HepG2 (cell line): ENCODE results near the gene NOXO1. TPM values are rescaled to one million over a fixed set of nuclear protein-coding genes. Genes with fewer than 3 reads are reported as not detected.

ENCODE experiments used
- ARNTL ChIP-seq: sonication (generic); formaldehyde crosslinking; IDR thresholded peaks from 2 replicates; pipeline ENCODE4 v1.4.0; 2020; ENCODE audit warnings: mild to moderate bottlenecking, missing genetic modification reagents
- ATRX ChIP-seq: sonication (generic); formaldehyde crosslinking; IDR thresholded peaks from 2 replicates; pipeline ENCODE4 v1.4.0; 2020; ENCODE audit warnings: missing genetic modification reagents, borderline replicate concordance
- CREM ChIP-seq, 2 experiments: sonication (generic) in 1 of 2; formaldehyde crosslinking in 1 of 2; IDR thresholded peaks; 2 replicates each; pipeline versions ENCODE4 v1.4.0 to v1.6.1; 2016 to 2020; ENCODE audit warnings: antibody characterized with exemption in 1 of 2, mild to moderate bottlenecking in 1 of 2, missing genetic modification reagents in 1 of 2
- ESRRA ChIP-seq: sonication (generic); formaldehyde crosslinking; IDR thresholded peaks from 2 replicates; pipeline ENCODE4 v1.5.1; 2020; ENCODE audit warnings: mild to moderate bottlenecking, low read depth, missing genetic modification reagents
- FOXK2 ChIP-seq: fragments of 450-650 bp; IDR thresholded peaks from 2 replicates; pipeline ENCODE4 v1.6.1; 2016
- HMG20A ChIP-seq: IDR thresholded peaks from 2 replicates; pipeline ENCODE4 v1.6.1; 2016; ENCODE audit warnings: borderline replicate concordance
- HNRNPUL1 ChIP-seq: fragments of 200-400 bp; formaldehyde crosslinking; IDR thresholded peaks from 2 replicates; pipeline ENCODE4 v1.6.1; 2017; ENCODE audit warnings: low read depth, mild to moderate bottlenecking, low read length, moderate library complexity
- NONO ChIP-seq, 2 experiments: fragments of 450-650 bp in 1 of 2; sonication (generic) in 1 of 2; formaldehyde crosslinking in 1 of 2; IDR thresholded peaks in 1 of 2; conservative IDR thresholded peaks in 1 of 2; 2 replicates each; pipeline versions ENCODE4 v1.6.1 to v1.8.0; 2017 to 2022; ENCODE audit warnings: mild to moderate bottlenecking in 1 of 2, missing genetic modification reagents in 1 of 2, moderate library complexity in 1 of 2
- SIX4 ChIP-seq: sonication (generic); formaldehyde crosslinking; IDR thresholded peaks from 2 replicates; pipeline ENCODE4 v1.4.0; 2020; ENCODE audit warnings: missing genetic modification reagents
- ZFAT ChIP-seq: sonication (generic); formaldehyde crosslinking; conservative IDR thresholded peaks from 2 replicates; pipeline ENCODE4 v1.8.1; 2023; ENCODE audit warnings: missing genetic modification reagents, inconsistent platforms
- ZNF264 ChIP-seq: sonication (generic); formaldehyde crosslinking; IDR thresholded peaks from 2 replicates; pipeline ENCODE4 v1.4.0; 2020; ENCODE audit warnings: missing genetic modification reagents
- ZNF549 ChIP-seq: sonication (generic); formaldehyde crosslinking; IDR thresholded peaks from 2 replicates; pipeline ENCODE4 v1.5.0; 2020; ENCODE audit warnings: missing genetic modification reagents
- ZNF577 ChIP-seq: sonication (generic); formaldehyde crosslinking; IDR thresholded peaks from 2 replicates; pipeline ENCODE4 v1.4.0; 2020; ENCODE audit warnings: mild to moderate bottlenecking, low read depth, missing genetic modification reagents, borderline replicate concordance
- ZSCAN25 ChIP-seq: sonication (generic); formaldehyde crosslinking; IDR thresholded peaks from 2 replicates; pipeline ENCODE4 v1.8.0; 2022; ENCODE audit warnings: mild to moderate bottlenecking, missing genetic modification reagents
- polyA plus RNA-seq, 8 experiments: library from polyadenylated mRNA; depleted of rRNA in 3 of 8; stranded (reverse) in 7 of 8; unstranded in 1 of 8; fragments of >200 nt; fragmentation: Illumina TruSeq in 4 of 8; extraction: Trizol in 4 of 8; gene quantifications; 2 replicates each; pipeline versions ENCODE4 v1.2.1 to v1.2.3, GENCODE V29; 2011 to 2016; ENCODE audit warnings: low read depth in 4 of 8, missing spikeins in 1 of 8, mixed read lengths in 1 of 8; ENCODE audit not compliant: insufficient read depth in 1 of 8
- total RNA-seq, 5 experiments: library from RNA; depleted of rRNA; stranded (reverse); fragments of >200 nt; fragmentation: Illumina TruSeq; extraction: Trizol; gene quantifications; 2 replicates each; pipeline ENCODE4 v1.2.3, GENCODE V29; 2016; ENCODE audit warnings: low read depth in 1 of 5
- TF ChIP-seq, protein P1 (sequence below): sonication (generic); formaldehyde crosslinking; IDR thresholded peaks from 2 replicates; pipeline ENCODE4 v1.8.0; 2022; ENCODE audit warnings: mild to moderate bottlenecking, missing genetic modification reagents, borderline replicate concordance
- TF ChIP-seq, protein P2 (sequence below): sonication (generic); formaldehyde crosslinking; conservative IDR thresholded peaks from 2 replicates; pipeline ENCODE4 v1.4.0; 2020; ENCODE audit warnings: mild to moderate bottlenecking, missing genetic modification reagents, moderate library complexity
- TF ChIP-seq, protein P3 (sequence below): sonication (generic); formaldehyde crosslinking; IDR thresholded peaks from 2 replicates; pipeline ENCODE4 v1.4.0; 2020; ENCODE audit warnings: mild to moderate bottlenecking, missing genetic modification reagents
- TF ChIP-seq, protein P4 (sequence below): sonication (generic); formaldehyde crosslinking; IDR thresholded peaks from 2 replicates; pipeline ENCODE4 v1.5.0; 2020; ENCODE audit warnings: mild to moderate bottlenecking, missing genetic modification reagents

The NOXO1 gene
- total and polyA plus RNA-seq, 2 of the 13 experiments (the other 11 are each of a cell fraction or from before 2014, with no cell fraction given) = 0.69 to 1.4 TPM

DNA sequence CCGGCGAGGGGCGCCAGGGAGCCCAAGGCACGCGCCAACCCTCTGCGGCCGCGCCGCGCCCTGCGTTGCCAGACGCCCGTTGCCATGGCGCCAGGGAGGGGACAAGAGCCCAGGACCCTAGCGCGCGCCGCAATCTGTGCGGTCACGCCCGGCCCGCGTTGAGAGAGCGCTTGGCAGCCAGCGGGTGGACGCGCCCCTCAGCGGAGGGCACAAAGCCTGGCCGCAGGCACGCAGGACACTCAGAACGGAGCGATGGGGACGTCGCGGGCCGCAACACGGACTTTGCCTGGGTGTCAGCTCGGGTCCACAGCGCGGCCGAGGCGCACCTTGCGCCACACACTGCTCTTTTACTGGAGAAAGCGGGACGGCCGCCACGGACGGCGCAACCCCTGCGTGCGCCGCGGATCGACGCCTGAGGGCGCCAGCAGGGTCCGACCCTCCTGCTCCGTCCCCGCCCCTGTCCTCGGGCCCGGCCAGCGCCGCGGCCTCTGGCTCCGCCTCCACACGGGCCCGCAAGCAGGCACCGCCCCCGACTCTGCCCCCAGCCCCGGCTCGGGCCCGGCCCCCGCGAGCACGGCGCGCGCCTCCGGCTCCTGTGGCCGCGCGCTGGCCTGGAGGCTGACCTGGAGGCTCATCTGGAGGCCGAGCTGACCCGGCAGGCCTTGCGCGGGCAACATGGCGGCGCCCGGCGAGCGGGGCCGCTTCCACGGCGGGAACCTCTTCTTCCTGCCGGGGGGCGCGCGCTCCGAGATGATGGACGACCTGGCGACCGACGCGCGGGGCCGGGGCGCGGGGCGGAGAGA lies 2.5 kb upstream of the NOXO1 start, which contains the start of gene GFER (continued):
- no peak; the same call in 1 of the 2 replicates for TF ChIP-seq HNRNPUL1
- no peak for TF ChIP-seq HMG20A
- peak; percentile 25; the same call in 1 of the 2 replicates for TF ChIP-seq ZNF264 (CRISPR knock-in tag)
- TF ChIP-seq ATRX (CRISPR knock-in tag) = no peak
- no peak for TF ChIP-seq FOXK2
- TF ChIP-seq, protein P1, sequence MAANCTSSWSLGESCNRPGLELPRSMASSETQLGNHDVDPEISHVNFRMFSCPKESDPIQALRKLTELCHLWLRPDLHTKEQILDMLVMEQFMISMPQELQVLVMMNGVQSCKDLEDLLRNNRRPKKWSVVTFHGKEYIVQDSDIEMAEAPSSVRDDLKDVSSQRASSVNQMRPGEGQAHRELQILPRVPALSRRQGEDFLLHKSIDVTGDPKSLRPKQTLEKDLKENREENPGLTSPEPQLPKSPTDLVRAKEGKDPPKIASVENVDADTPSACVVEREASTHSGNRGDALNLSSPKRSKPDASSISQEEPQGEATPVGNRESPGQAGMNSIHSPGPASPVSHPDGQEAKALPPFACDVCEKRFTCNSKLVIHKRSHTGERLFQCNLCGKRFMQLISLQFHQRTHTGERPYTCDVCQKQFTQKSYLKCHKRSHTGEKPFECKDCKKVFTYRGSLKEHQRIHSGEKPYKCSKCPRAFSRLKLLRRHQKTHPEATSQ = peak; percentile 49; the same call in 1 of the 2 replicates
- TF ChIP-seq ZNF577 = no peak
- TF ChIP-seq CREM (IDR thresholded peaks at IDR 0.05) = no peak
- no peak for TF ChIP-seq CREM (CRISPR knock-in tag; IDR thresholded peaks at IDR 0.05)
- TF ChIP-seq, protein P2, sequence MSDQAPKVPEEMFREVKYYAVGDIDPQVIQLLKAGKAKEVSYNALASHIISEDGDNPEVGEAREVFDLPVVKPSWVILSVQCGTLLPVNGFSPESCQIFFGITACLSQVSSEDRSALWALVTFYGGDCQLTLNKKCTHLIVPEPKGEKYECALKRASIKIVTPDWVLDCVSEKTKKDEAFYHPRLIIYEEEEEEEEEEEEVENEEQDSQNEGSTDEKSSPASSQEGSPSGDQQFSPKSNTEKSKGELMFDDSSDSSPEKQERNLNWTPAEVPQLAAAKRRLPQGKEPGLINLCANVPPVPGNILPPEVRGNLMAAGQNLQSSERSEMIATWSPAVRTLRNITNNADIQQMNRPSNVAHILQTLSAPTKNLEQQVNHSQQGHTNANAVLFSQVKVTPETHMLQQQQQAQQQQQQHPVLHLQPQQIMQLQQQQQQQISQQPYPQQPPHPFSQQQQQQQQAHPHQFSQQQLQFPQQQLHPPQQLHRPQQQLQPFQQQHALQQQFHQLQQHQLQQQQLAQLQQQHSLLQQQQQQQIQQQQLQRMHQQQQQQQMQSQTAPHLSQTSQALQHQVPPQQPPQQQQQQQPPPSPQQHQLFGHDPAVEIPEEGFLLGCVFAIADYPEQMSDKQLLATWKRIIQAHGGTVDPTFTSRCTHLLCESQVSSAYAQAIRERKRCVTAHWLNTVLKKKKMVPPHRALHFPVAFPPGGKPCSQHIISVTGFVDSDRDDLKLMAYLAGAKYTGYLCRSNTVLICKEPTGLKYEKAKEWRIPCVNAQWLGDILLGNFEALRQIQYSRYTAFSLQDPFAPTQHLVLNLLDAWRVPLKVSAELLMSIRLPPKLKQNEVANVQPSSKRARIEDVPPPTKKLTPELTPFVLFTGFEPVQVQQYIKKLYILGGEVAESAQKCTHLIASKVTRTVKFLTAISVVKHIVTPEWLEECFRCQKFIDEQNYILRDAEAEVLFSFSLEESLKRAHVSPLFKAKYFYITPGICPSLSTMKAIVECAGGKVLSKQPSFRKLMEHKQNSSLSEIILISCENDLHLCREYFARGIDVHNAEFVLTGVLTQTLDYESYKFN = peak; percentile 48; the same call in 1 of the 2 replicates
- TF ChIP-seq, protein P3, sequence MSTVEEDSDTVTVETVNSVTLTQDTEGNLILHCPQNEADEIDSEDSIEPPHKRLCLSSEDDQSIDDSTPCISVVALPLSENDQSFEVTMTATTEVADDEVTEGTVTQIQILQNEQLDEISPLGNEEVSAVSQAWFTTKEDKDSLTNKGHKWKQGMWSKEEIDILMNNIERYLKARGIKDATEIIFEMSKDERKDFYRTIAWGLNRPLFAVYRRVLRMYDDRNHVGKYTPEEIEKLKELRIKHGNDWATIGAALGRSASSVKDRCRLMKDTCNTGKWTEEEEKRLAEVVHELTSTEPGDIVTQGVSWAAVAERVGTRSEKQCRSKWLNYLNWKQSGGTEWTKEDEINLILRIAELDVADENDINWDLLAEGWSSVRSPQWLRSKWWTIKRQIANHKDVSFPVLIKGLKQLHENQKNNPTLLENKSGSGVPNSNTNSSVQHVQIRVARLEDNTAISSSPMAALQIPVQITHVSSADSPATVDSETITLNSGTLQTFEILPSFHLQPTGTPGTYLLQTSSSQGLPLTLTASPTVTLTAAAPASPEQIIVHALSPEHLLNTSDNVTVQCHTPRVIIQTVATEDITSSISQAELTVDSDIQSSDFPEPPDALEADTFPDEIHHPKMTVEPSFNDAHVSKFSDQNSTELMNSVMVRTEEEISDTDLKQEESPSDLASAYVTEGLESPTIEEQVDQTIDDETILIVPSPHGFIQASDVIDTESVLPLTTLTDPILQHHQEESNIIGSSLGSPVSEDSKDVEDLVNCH (CRISPR knock-in tag) = no peak
- no peak for TF ChIP-seq ZFAT (CRISPR knock-in tag)
- TF ChIP-seq SIX4 (CRISPR knock-in tag) = no peak
- TF ChIP-seq, protein P4, sequence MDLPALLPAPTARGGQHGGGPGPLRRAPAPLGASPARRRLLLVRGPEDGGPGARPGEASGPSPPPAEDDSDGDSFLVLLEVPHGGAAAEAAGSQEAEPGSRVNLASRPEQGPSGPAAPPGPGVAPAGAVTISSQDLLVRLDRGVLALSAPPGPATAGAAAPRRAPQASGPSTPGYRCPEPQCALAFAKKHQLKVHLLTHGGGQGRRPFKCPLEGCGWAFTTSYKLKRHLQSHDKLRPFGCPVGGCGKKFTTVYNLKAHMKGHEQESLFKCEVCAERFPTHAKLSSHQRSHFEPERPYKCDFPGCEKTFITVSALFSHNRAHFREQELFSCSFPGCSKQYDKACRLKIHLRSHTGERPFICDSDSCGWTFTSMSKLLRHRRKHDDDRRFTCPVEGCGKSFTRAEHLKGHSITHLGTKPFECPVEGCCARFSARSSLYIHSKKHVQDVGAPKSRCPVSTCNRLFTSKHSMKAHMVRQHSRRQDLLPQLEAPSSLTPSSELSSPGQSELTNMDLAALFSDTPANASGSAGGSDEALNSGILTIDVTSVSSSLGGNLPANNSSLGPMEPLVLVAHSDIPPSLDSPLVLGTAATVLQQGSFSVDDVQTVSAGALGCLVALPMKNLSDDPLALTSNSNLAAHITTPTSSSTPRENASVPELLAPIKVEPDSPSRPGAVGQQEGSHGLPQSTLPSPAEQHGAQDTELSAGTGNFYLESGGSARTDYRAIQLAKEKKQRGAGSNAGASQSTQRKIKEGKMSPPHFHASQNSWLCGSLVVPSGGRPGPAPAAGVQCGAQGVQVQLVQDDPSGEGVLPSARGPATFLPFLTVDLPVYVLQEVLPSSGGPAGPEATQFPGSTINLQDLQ (CRISPR knock-in tag) = 0 out of 2 replicates have a peak, but pooled peaks have one; percentile 37
- TF ChIP-seq ZNF549 (CRISPR knock-in tag) = no peak
- TF ChIP-seq NONO (IDR thresholded peaks at IDR 0.05) = no peak
- TF ChIP-seq NONO (CRISPR knock-in tag; conservative IDR thresholded peaks at IDR 0.05) = peak; percentile 61
- TF ChIP-seq ARNTL (CRISPR knock-in tag) = no peak
- TF ChIP-seq ZSCAN25 = peak; percentile 21; the same call in 1 of the 2 replicates
- TF ChIP-seq ESRRA (CRISPR knock-in tag) = no peak
